AG04450 (cell line): Measurements from ENCODE around the gene CGGBP1. TPM values are rescaled to one million over a fixed set of nuclear protein-coding genes. Genes with fewer than 3 reads are reported as not detected.

Experiments
- CTCF ChIA-PET: fragments of 300-600, 350-600 bp; formaldehyde crosslinking; extraction: SDS; loops from one replicate; lab custom pipeline; 2022; ENCODE audit warnings: antibody characterized with exemption, inconsistent platforms; lab: Charles Lee
- POLR2A ChIA-PET: fragments of 350-600 bp; formaldehyde crosslinking; extraction: SDS; loops from one replicate; lab custom pipeline; 2021; ENCODE audit warnings: antibody characterized with exemption, inconsistent platforms; lab: Yijun Ruan, JAX
- DNase-seq: peaks from one replicate; pipeline ENCODE4 v3.0.0-alpha.2; 2011; ENCODE audit warnings: low read depth, low spot score
- H3K27ac ChIP-seq: one replicate; pipeline ENCODE4 v1.5.1; 2012; ENCODE audit warnings: low read depth, low read length, control low read depth
- H3K27me3 ChIP-seq: one replicate; pipeline ENCODE4 v1.6.0; 2012; ENCODE audit warnings: low read length; ENCODE audit not compliant: control insufficient read depth, insufficient read depth
- H3K4me3 ChIP-seq: 2 replicates; pipeline ENCODE4 v1.5.1; 2011; ENCODE audit warnings: mild to moderate bottlenecking, low read depth, low read length, control low read depth
- H3K9me3 ChIP-seq: 2 replicates; pipeline ENCODE4 v1.5.1; 2012; ENCODE audit warnings: low read length; ENCODE audit not compliant: control insufficient read depth, insufficient read depth
- CTCF ChIP-seq: IDR thresholded peaks from 2 replicates; pipeline ENCODE4 v1.5.1; 2011; ENCODE audit warnings: low read depth, low read length, control low read depth, inconsistent platforms
- polyA plus RNA-seq: library from polyadenylated mRNA; depleted of rRNA; stranded (reverse); fragments of >200 nt; gene quantifications from 2 replicates; pipeline ENCODE4 v1.2.3, GENCODE V29; 2011

The CGGBP1 gene
- polyA plus RNA-seq, 1 experiment = 109 TPM

- POLR2A ChIA-PET = no interaction called here
- H3K27ac ChIP-seq = no peak overlapping the region
- H3K4me3 ChIP-seq = no peak overlapping the region
- no peak for DNase-seq
- no peak for TF ChIP-seq CTCF
- no peaks in the 10 kb centered on the region for H3K27me3 ChIP-seq
- H3K9me3 ChIP-seq = no peaks in the 10 kb centered on the region
- CTCF ChIA-PET = interaction anchor here (1.0 to 1.5 kb wide), 2 partner anchors 30 to 80 kb away, joined by 4 to 9 read pairs; no protein-coding TSS in a partner anchor
Measured at GRCh38 chr3:88033079-88033478, 25.7 kb downstream of the CGGBP1 start.

- no peaks in the 10 kb centered on the region for H3K27me3 ChIP-seq
- H3K9me3 ChIP-seq = no peaks in the 10 kb centered on the region
- no peak for TF ChIP-seq CTCF
- CTCF ChIA-PET = interaction anchor here (0.9 to 2.5 kb wide), 5 partner anchors 28 to 734 kb away, joined by 3 to 12 read pairs (median 4); no protein-coding TSS in a partner anchor
- no peak for DNase-seq
- POLR2A ChIA-PET = no interaction called here
- no peak overlapping the region for H3K27ac ChIP-seq
- H3K4me3 ChIP-seq = peak overlapping the region; percentile 47; the same call in 1 of the 2 replicates
Measured at GRCh38 chr3:88032245-88032644, 26.6 kb downstream of the CGGBP1 start.

- H3K4me3 ChIP-seq = peak overlapping the region; percentile 47
Measured at GRCh38 chr3:88031642-88032077, 27.1 kb downstream of the CGGBP1 start.

GRCh38 chr3:88030210-88030609, 28.6 kb downstream of the CGGBP1 start:
- no peaks in the 10 kb centered on the region for H3K27me3 ChIP-seq
- POLR2A ChIA-PET = no interaction called here
- no peak for TF ChIP-seq CTCF
- H3K4me3 ChIP-seq = no peak overlapping the region
- H3K27ac ChIP-seq = no peak overlapping the region
- CTCF ChIA-PET = interaction anchor here (0.6 to 2.5 kb wide), 4 partner anchors 26 to 732 kb away, joined by 3 to 12 read pairs (median 4); no protein-coding TSS in a partner anchor
- no peak for DNase-seq
- no peaks in the 10 kb centered on the region; the same call in 1 of the 2 replicates for H3K9me3 ChIP-seq

More at GRCh38 chr3:88031642-88032077, 27.1 kb downstream of the CGGBP1 start:
- Histone ChIP-seq H3K27me3 (no peaks in the 10 kb centered on the region), H3K27ac (no peak overlapping the region), H3K9me3 (no peaks in the 10 kb centered on the region)
- ChIA-PET POLR2A (no interaction called here), CTCF (interaction anchor here (0.9 to 2.5 kb wide), 5 partner anchors 27 to 733 kb away, joined by 3 to 12 read pairs (median 6); no protein-coding TSS in a partner anchor)
- no peak for DNase-seq
- no peak for TF ChIP-seq CTCF

GRCh38 chr3:88028876-88029275, 29.9 kb downstream of the CGGBP1 start:
- Histone ChIP-seq H3K4me3 (no peak overlapping the region), H3K9me3 (no peaks in the 10 kb centered on the region; the same call in 1 of the 2 replicates), H3K27ac (no peak overlapping the region), H3K27me3 (no peaks in the 10 kb centered on the region)
- no peak for DNase-seq
- no peak for TF ChIP-seq CTCF
- ChIA-PET POLR2A (no interaction called here), CTCF (interaction anchor here (1.2 kb wide), 1 partner anchor 678 kb away, joined by 4 read pairs; no protein-coding TSS in a partner anchor)
